ENCODE measurements around the gene FFAR2.
"Not testable (repeated sequence)": the region's sequence is repeated elsewhere in the genome, so short reads cannot be mapped to it uniquely, and the experiment has no call there.

FFAR2 gene

GRCh38 chr19:35458192-35458591 is 10.1 kb downstream of the FFAR2 start:
- no peak for DNase-seq

GRCh38 chr19:35458731-35459391 is 10.8 kb downstream of the FFAR2 start:
- no peak for DNase-seq

- DNase-seq = no peak
Measured at GRCh38 chr19:35459414-35460082, 11.5 kb downstream of the FFAR2 start.

- DNase-seq = no peak
Measured at GRCh38 chr19:35460608-35461007, 12.6 kb downstream of the FFAR2 start.

GRCh38 chr19:35461060-35461459 is 13.0 kb downstream of the FFAR2 start:
- no peak for DNase-seq

- DNase-seq = not testable (repeated sequence)
Measured at GRCh38 chr19:35461788-35462187, 13.7 kb downstream of the FFAR2 start.

- no peak for DNase-seq
Measured at GRCh38 chr19:35462476-35462953, 14.5 kb downstream of the FFAR2 start.

GRCh38 chr19:35462956-35463355 is 14.9 kb downstream of the FFAR2 start:
- not testable (repeated sequence) for DNase-seq

GRCh38 chr19:35466259-35466658 is 18.2 kb downstream of the FFAR2 start:
- no peak for DNase-seq

- DNase-seq = no peak
Measured at GRCh38 chr19:35468637-35469036, 20.6 kb downstream of the FFAR2 start.

GRCh38 chr19:35470128-35470527 is 22.1 kb downstream of the FFAR2 start:
- no peak for DNase-seq

GRCh38 chr19:35471075-35471474 is 23.0 kb downstream of the FFAR2 start:
- DNase-seq = not testable (repeated sequence)

GRCh38 chr19:35471946-35472345 is 23.9 kb downstream of the FFAR2 start:
- DNase-seq = no peak

- no peak for DNase-seq
Measured at GRCh38 chr19:35474104-35474503, 26.0 kb downstream of the FFAR2 start.

- not testable (repeated sequence) for DNase-seq
Measured at GRCh38 chr19:35474594-35474993, 26.5 kb downstream of the FFAR2 start.

- DNase-seq = no peak
Measured at GRCh38 chr19:35476149-35476548, 28.1 kb downstream of the FFAR2 start.

- DNase-seq = no peak
Measured at GRCh38 chr19:35478794-35479677, 31.0 kb downstream of the FFAR2 start.

GRCh38 chr19:35483089-35483488 is 35.0 kb downstream of the FFAR2 start:
- DNase-seq = no peak

GRCh38 chr19:35484252-35485036 is 36.4 kb downstream of the FFAR2 start:
- DNase-seq = no peak

GRCh38 chr19:35486268-35486708 is 38.2 kb downstream of the FFAR2 start:
- DNase-seq = no peak

- DNase-seq = no peak
Measured at GRCh38 chr19:35487656-35488182, 39.7 kb downstream of the FFAR2 start.

- no peak for DNase-seq
Measured at GRCh38 chr19:35488677-35489076, 40.6 kb downstream of the FFAR2 start.
